Ishikawa (cell line): ENCODE measurements around the gene NPAS1.
A peak's percentile ranks its signal among the peaks of the same experiment; 100 is the strongest.

ENCODE experiments used
- CREB1 ChIP-seq: IDR thresholded peaks from 2 replicates; pipeline ENCODE4 v1.6.1; 2012; ENCODE audit warnings: low read depth
- EP300 ChIP-seq: IDR thresholded peaks from 2 replicates; pipeline ENCODE4 v1.6.1; 2012; ENCODE audit warnings: borderline replicate concordance
- FOXM1 ChIP-seq: IDR thresholded peaks from 2 replicates; pipeline ENCODE4 v1.6.1; 2012; ENCODE audit warnings: low read depth, borderline replicate concordance
- MAX ChIP-seq: IDR thresholded peaks from 2 replicates; pipeline ENCODE4 v1.6.1; 2012
- RAD21 ChIP-seq: IDR thresholded peaks from 2 replicates; pipeline ENCODE4 v1.6.1; 2012; ENCODE audit warnings: low read depth
- REST ChIP-seq: IDR thresholded peaks from 2 replicates; pipeline ENCODE4 v1.6.1; 2012; ENCODE audit warnings: low read depth, mild to moderate bottlenecking
- YY1 ChIP-seq: IDR thresholded peaks from 2 replicates; pipeline ENCODE4 v1.6.1; 2012; ENCODE audit warnings: low read depth
- ZBTB7A ChIP-seq: IDR thresholded peaks from 2 replicates; pipeline ENCODE4 v1.6.1; 2012; ENCODE audit warnings: low read depth
- TF ChIP-seq, protein P1 (sequence below): IDR thresholded peaks from 2 replicates; pipeline ENCODE4 v1.6.1; 2012

DNA sequence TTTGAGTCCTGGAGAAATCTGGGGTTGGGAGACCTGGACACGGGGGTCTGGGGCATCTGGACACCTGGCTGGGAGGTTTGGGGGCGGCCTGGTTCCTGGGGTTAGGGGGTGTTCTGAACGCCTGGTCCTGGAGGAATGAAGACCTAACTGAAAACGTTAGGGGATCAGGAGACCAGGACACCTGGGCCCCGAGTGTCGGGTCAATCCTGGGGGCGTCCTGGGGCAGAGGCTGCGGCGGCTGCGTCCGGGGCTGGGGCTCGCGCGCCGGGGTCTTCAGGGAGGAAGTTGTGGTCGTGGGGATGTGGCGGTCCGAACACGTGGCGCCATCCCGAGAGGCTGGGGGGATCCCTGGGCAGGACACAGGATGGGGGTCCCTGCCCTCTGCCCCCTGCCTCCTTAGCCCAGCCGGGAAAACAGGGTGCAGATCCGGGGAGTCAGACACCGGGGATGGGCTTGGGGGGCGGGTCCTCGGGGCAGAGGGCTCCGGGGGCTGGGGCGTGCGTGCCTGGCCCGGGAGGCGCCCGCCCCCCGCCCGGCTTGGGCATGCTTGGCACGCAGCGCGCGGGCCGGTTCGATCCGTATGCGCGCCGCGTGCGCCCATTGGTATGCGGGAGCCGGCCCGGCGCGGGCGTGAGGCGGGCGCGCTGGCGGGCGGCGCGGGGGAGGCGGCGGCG, 632 bp downstream of the NPAS1 start:
- no peak for TF ChIP-seq REST
- no peak for TF ChIP-seq RAD21
- no peak for TF ChIP-seq MAX
- TF ChIP-seq FOXM1, result no peak
- no peak for TF ChIP-seq CREB1
- peak; percentile 79; the same call in 1 of the 2 replicates for TF ChIP-seq ZBTB7A
- TF ChIP-seq YY1, result no peak
- no peak for TF ChIP-seq EP300
- TF ChIP-seq, protein P1, sequence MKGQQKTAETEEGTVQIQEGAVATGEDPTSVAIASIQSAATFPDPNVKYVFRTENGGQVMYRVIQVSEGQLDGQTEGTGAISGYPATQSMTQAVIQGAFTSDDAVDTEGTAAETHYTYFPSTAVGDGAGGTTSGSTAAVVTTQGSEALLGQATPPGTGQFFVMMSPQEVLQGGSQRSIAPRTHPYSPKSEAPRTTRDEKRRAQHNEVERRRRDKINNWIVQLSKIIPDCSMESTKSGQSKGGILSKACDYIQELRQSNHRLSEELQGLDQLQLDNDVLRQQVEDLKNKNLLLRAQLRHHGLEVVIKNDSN, result no peak
